Activated T-helper 2 cell treated with anti-CD3 and anti-CD28 coated beads, Interferon-gamma antibody, Interleukin-2, Interleukin-4, amounts not matched to agents 10 μg/mL and 5 μg/mL and 100 μg/mL, durations not matched to agents 14 hours and 24 hours and 36 hours (primary cell): Measurements from ENCODE around the gene ABT1. TPM values are rescaled to one million over a fixed set of nuclear protein-coding genes. Genes with fewer than 3 reads are reported as not detected.

Source experiments
- DNase-seq: peaks from one replicate; pipeline ENCODE4 v3.0.0; 2021; ENCODE audit warnings: low spot score
- H3K27ac Mint-ChIP-seq: one replicate; pipeline ENCODE4 v1.8.0; 2021; ENCODE audit warnings: mixed read lengths
- H3K27me3 Mint-ChIP-seq: one replicate; pipeline ENCODE4 v1.8.0; 2021; ENCODE audit warnings: low read depth, mixed read lengths
- H3K36me3 Mint-ChIP-seq: one replicate; pipeline ENCODE4 v1.8.0; 2021; ENCODE audit warnings: low read depth, mixed read lengths
- H3K4me1 Mint-ChIP-seq: one replicate; pipeline ENCODE4 v1.8.0; 2021; ENCODE audit warnings: low read depth, mixed read lengths
- H3K4me3 Mint-ChIP-seq: one replicate; pipeline ENCODE4 v1.8.0; 2021; ENCODE audit warnings: low read depth, mild to moderate bottlenecking, moderate library complexity, mixed read lengths
- H3K9me3 Mint-ChIP-seq: one replicate; pipeline ENCODE4 v1.8.0; 2021; ENCODE audit warnings: mixed read lengths
- intact Hi-C: fragments of 100-400 bp; cut with micrococcal nuclease; formaldehyde crosslinking; loops from one replicate; pipeline ENCODE4 v1.15.1; 2023
- total RNA-seq: library from RNA; stranded (reverse); gene quantifications from 2 replicates; pipeline ENCODE4 v1.2.3, GENCODE V29; 2022

Gene ABT1
- total RNA-seq, 1 donor from 2014 or later: 28.2 TPM

- H3K27ac Mint-ChIP-seq: peak overlapping the region; percentile 87
- intact Hi-C loops: loop anchor here (1.0 kb wide), 1 partner anchor 19 kb away; the partner anchor contains the start of gene ABT1
- peaks cover 31% of the 10 kb centered on the region for H3K4me1 Mint-ChIP-seq
- H3K4me3 Mint-ChIP-seq: peak overlapping the region; percentile 78
- H3K9me3 Mint-ChIP-seq: peaks cover 11% of the 10 kb centered on the region
- peaks cover 7% of the 10 kb centered on the region for H3K27me3 Mint-ChIP-seq
- no peak for DNase-seq
- H3K36me3 Mint-ChIP-seq: peaks cover 6% of the 10 kb centered on the region
These were observed 19.1 kb upstream of the ABT1 start for GRCh38 chr6:26577720-26578072.

DNA sequence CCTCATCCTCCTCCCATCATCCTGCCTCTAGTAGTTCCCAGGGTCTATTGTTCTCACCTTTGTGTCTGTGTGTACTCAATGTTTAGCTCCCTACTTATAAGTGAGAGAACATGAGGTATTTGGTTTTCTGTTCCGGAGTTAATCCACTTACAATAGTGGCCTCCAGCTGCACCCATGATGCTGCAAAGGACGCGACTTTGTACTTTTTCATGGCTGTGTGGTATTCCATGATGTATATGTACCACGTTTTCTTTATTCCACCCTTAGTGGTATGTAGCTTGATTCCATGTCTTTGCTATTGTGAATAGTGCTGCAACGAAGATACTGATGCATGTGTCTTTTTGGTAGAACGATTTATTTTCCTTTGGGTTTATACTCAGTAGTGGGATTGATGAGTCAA lies 18.5 kb upstream of the ABT1 start:
- Mint-ChIP-seq H3K36me3 (peaks cover 6% of the 10 kb centered on the region), H3K27me3 (peaks cover 11% of the 10 kb centered on the region), H3K9me3 (peaks cover 11% of the 10 kb centered on the region), H3K4me3 (no peak overlapping the region), H3K27ac (no peak overlapping the region), H3K4me1 (peaks cover 27% of the 10 kb centered on the region)
- no peak for DNase-seq
- intact Hi-C loops: no loop called here

GRCh38 chr6:26578741-26579140 lies 18.0 kb upstream of the ABT1 start:
- Mint-ChIP-seq H3K36me3 (peaks cover 6% of the 10 kb centered on the region), H3K9me3 (peaks cover 11% of the 10 kb centered on the region), H3K27ac (no peak overlapping the region), H3K4me3 (no peak overlapping the region), H3K27me3 (peaks cover 16% of the 10 kb centered on the region), H3K4me1 (peaks cover 26% of the 10 kb centered on the region)
- DNase-seq: no peak
- intact Hi-C loops: no loop called here

DNA sequence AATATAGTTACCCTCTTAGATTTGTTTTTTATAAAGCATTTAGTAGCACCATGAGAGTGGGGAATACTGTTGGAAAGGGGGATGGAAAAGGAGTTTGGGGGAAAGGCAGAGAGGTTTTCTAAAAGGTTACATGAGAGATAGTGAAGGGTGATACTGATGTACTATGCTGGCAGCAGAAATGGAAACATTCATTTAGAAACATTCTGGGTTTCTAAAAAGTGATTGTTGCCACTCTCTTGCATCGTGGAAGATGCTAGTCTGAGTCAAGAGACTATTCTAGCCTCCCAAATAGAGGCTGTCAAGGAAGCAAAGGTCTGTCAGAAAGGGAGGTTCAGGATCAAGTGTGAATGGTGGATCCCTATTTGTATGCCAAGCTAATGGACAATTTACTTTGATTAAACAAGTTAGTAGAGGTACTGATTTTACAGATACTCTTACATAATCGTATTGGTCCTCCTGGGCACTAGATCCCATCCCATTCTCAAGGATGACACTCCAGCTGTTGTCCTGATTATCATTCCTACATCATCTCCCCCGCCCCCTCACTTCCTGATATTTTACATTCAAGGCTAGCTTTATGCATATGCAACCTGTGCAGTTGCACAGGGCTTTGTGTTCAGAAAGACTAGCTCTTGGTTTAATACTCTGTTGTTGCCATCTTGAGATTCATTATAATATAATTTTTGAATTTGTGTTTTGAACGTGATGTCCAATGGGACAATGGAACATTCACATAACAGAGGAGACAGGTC lies 15.4 kb upstream of the ABT1 start:
- peaks cover 6% of the 10 kb centered on the region for H3K36me3 Mint-ChIP-seq
- no peak for DNase-seq
- H3K4me1 Mint-ChIP-seq: peaks cover 20% of the 10 kb centered on the region
- intact Hi-C loops: no loop called here
- peaks cover 11% of the 10 kb centered on the region for H3K9me3 Mint-ChIP-seq
- H3K27me3 Mint-ChIP-seq: peaks cover 34% of the 10 kb centered on the region
- H3K4me3 Mint-ChIP-seq: no peak overlapping the region
- H3K27ac Mint-ChIP-seq: no peak overlapping the region

DNA sequence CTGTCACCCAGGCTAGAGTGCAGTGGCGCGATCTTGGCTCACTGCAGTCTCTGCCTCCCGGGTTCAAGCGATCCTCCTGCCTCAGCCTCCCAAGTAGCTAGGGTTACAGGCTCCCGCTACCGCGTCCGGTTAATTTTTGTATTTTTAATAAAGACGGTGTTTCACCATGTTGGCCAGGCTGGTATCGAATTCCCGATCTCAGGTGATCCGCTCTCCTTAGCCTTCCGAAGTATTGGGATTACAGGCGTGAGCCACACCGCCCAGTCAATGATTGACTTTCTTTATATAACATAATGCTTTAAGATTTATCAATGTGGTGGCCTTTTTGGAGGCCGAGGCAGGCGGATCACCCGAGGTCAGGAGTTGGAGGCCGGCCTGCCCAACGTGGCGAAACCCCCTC lies 7.8 kb upstream of the ABT1 start:
- H3K36me3 Mint-ChIP-seq: no peaks in the 10 kb centered on the region
- intact Hi-C loops: no loop called here
- peaks cover 54% of the 10 kb centered on the region for H3K27me3 Mint-ChIP-seq
- DNase-seq: no peak
- H3K4me1 Mint-ChIP-seq: peaks cover 4% of the 10 kb centered on the region
- no peak overlapping the region for H3K4me3 Mint-ChIP-seq
- H3K9me3 Mint-ChIP-seq: no peaks in the 10 kb centered on the region
- no peak overlapping the region for H3K27ac Mint-ChIP-seq

DNA sequence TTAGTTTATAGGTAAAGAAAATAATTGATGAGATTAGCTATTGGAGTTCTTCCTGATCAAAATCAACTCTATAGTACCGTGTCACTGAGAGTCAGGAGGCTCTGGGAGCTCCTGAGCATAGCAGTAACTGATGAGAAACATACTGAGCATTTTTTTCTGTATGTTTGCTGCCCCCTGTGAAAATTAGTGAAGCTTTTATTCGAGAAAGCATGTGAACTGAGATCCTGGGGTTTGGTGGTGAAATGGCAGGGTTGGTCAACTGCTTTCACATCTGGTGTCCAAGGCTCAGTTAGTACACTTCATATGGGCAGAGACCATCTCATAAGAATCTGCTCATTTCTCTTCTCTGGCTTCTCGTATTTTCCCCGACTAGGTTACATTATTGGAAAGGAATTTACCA lies 4.1 kb upstream of the ABT1 start:
- intact Hi-C loops: loop anchor here (10.0 kb wide), 1 partner anchor 882 kb away; the partner anchor contains the start of gene ZNF184
- peaks cover 3% of the 10 kb centered on the region for H3K36me3 Mint-ChIP-seq
- peaks cover 46% of the 10 kb centered on the region for H3K27me3 Mint-ChIP-seq
- H3K4me3 Mint-ChIP-seq: no peak overlapping the region
- DNase-seq: no peak
- no peaks in the 10 kb centered on the region for H3K9me3 Mint-ChIP-seq
- H3K27ac Mint-ChIP-seq: no peak overlapping the region
- peaks cover 11% of the 10 kb centered on the region for H3K4me1 Mint-ChIP-seq

DNA sequence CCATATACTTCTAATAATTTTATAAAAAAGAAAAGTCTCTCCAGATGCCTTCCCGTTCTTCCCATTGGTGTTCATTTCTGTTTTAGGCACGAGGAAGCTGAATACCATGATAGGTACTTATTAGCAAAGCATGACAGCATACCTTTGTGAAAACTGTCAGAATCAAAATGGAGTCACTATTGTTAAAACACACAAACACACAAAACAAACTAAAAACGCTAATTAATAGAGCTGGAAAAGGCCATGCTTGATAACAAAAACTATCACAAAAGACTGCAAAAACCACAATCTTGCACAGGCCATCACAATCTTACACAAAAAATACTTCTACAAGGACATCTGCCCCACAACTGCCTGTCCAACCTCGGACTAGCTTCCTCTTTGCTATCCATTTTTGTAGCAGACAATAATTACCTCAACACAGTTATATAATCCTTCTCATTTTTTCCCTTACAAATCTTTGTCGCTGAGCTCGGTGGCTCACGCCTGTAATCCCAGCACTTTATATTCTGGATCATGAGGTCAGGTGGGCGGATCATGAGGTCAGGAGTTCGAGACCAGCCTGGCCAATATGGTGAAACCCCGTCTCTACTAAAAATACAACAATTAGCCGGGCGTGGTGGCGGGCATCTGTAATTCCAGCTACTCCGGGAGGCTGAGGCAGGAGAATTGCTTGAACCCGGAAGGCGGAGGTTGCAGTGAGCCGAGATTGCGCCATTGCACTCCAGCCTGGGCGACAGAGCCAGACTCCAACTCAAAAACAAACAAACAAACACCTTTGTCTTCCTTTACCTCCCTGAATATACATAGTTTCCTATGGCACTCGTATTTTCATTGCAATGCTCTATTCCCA lies 3.2 kb upstream of the ABT1 start:
- DNase-seq: no peak
- intact Hi-C loops: loop anchor here (2.0 to 10.0 kb wide), 3 partner anchors 263 to 881 kb away; partner anchors contain the start of gene ZNF184
- H3K27me3 Mint-ChIP-seq: peaks cover 46% of the 10 kb centered on the region
- no peaks in the 10 kb centered on the region for H3K9me3 Mint-ChIP-seq
- H3K36me3 Mint-ChIP-seq: peaks cover 12% of the 10 kb centered on the region
- no peak overlapping the region for H3K4me3 Mint-ChIP-seq
- no peak overlapping the region for H3K27ac Mint-ChIP-seq
- H3K4me1 Mint-ChIP-seq: peaks cover 17% of the 10 kb centered on the region

DNA sequence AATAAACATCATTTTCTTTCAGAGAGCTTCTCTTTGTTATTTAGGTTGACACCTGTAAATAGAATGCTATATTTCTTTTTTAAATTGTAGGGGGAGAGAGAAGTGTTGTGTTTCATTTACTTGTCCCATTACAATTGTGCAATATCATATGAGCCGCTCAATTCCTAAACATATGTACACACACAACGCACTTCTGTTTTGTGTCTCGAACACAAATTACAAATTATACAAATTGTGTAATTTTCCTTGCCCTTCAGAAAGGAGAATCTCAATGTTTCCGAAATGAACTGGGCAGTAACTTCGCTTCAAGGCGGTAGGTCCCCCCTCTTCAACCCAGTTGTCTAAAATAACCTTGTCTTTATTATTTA lies 2.6 kb upstream of the ABT1 start:
- Mint-ChIP-seq H3K4me1 (peaks cover 20% of the 10 kb centered on the region), H3K36me3 (peaks cover 16% of the 10 kb centered on the region), H3K9me3 (no peaks in the 10 kb centered on the region), H3K27ac (no peak overlapping the region), H3K27me3 (peaks cover 46% of the 10 kb centered on the region), H3K4me3 (no peak overlapping the region)
- intact Hi-C loops: loop anchor here (2.0 to 10.0 kb wide), 3 partner anchors 263 to 881 kb away; partner anchors contain the start of gene ZNF184
- no peak for DNase-seq

DNA sequence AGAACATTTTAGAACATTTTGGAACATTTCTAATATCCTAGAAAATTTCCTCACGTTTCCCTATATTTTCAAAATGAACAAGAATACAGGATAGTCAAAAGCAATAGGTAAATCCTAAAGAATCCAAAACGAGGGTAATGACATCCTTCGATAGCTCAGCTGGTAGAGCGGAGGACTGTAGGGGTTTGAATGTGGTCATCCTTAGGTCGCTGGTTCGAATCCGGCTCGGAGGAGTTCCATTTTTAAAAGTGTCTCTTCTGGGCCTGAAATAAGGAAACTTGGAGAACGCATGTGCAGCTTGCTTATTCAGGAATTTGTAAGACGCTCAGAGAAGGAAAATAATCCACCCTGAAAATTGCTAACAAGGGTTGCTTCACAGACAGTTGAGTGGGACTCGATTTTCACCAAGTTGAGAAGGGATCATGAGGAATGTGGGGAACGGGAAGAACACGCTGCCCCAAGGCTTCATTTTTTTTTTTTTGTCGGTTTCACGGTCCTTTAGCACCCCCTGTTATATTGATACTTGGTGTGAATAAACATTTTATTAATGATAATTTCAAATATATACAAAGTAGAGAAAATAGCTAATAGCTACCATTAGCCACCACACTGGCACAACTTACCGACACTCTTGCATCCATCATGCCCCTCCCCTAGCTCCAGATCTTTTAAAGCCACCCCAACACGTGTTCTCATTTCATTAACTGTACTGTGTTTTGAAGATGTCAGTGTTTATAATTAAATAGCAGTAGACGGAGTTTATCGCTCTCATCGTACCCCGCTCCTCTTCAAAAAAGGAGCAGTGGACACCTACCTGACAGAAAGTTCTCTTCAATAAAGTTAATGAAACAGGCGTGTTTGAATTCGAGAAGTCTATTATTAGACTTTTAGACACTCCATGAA lies 1.8 kb upstream of the ABT1 start:
- peaks cover 41% of the 10 kb centered on the region for H3K27me3 Mint-ChIP-seq
- peaks cover 24% of the 10 kb centered on the region for H3K36me3 Mint-ChIP-seq
- DNase-seq: no peak
- peaks cover 24% of the 10 kb centered on the region for H3K4me1 Mint-ChIP-seq
- no peak overlapping the region for H3K27ac Mint-ChIP-seq
- no peaks in the 10 kb centered on the region for H3K9me3 Mint-ChIP-seq
- intact Hi-C loops: loop anchor here (1.0 to 10.0 kb wide), 6 partner anchors 23 to 880 kb away; partner anchors contain the start of gene ZNF184
- H3K4me3 Mint-ChIP-seq: no peak overlapping the region

DNA sequence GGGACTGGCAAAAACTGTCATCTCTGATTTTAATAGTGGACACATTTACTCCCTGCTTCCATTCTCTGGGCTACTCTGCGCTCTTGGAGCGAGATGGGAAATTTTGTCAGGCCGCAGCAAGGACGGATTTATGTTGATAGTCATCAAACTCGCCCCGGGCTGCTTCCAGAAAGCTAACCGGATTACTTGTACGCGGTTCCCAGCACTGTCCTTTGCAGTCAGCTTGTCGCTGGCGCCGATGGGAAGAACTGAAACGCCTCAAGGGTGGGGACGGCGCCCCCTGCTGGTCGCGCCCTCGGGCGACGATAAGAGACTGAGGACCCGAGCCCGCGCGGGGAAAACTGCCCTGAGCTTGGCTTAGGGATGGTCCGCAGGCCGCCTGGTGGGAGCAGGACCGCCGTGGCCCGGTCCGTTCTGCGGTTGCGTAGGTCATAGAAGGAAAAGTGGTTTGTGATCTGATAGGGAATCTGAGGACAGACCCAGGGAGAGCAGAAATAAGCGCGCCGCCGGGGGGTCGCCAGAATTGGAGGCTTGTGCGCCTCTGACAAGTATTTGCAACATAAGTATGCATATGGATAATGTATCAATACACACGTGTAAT lies 984 bp upstream of the ABT1 start:
- peak; percentile 82 for DNase-seq
- H3K36me3 Mint-ChIP-seq: peaks cover 28% of the 10 kb centered on the region
- no peaks in the 10 kb centered on the region for H3K9me3 Mint-ChIP-seq
- H3K27ac Mint-ChIP-seq: no peak overlapping the region
- intact Hi-C loops: loop anchor here (1.0 to 10.0 kb wide), 9 partner anchors 18 to 879 kb away; partner anchors contain the start of genes ZNF184 and ZNF322
- no peak overlapping the region for H3K4me3 Mint-ChIP-seq
- H3K4me1 Mint-ChIP-seq: peaks cover 27% of the 10 kb centered on the region
- peaks cover 36% of the 10 kb centered on the region for H3K27me3 Mint-ChIP-seq

GRCh38 chr6:26597389-26597766 lies 625 bp downstream of the ABT1 start:
- H3K27me3 Mint-ChIP-seq: peaks cover 21% of the 10 kb centered on the region

GRCh38 chr6:26597821-26598220 lies 1.1 kb downstream of the ABT1 start:
- Mint-ChIP-seq H3K27ac (peak overlapping the region; percentile 75), H3K36me3 (peaks cover 28% of the 10 kb centered on the region), H3K4me3 (no peak overlapping the region), H3K9me3 (no peaks in the 10 kb centered on the region), H3K4me1 (peaks cover 31% of the 10 kb centered on the region), H3K27me3 (peaks cover 17% of the 10 kb centered on the region)
- DNase-seq: no peak
- intact Hi-C loops: loop anchor here (2.0 to 10.0 kb wide), 3 partner anchors 41 to 877 kb away; partner anchors contain the start of genes ZNF184 and ZNF322

More at GRCh38 chr6:26597389-26597766, 625 bp downstream of the ABT1 start:
- H3K27ac Mint-ChIP-seq: no peak overlapping the region
- intact Hi-C loops: loop anchor here (2.0 to 10.0 kb wide), 3 partner anchors 40 to 877 kb away; partner anchors contain the start of genes ZNF184 and ZNF322
- peaks cover 28% of the 10 kb centered on the region for H3K4me1 Mint-ChIP-seq
- H3K36me3 Mint-ChIP-seq: peaks cover 28% of the 10 kb centered on the region
- no peaks in the 10 kb centered on the region for H3K9me3 Mint-ChIP-seq
- H3K4me3 Mint-ChIP-seq: no peak overlapping the region
- no peak for DNase-seq
